Glutamatergic neuron (in vitro differentiated cells): ENCODE data around the gene DSC2. TPM values are rescaled to one million over a fixed set of nuclear protein-coding genes. Genes with fewer than 3 reads are reported as not detected.

Experiments used
- DNase-seq: peaks from one replicate; pipeline ENCODE4 v3.0.0; 2022
- H3K27ac Mint-ChIP-seq: one replicate; pipeline ENCODE4 v1.8.0; 2020; ENCODE audit warnings: mild to moderate bottlenecking, mixed read lengths, inconsistent platforms; ENCODE audit not compliant: unreplicated experiment
- H3K27me3 Mint-ChIP-seq: one replicate; pipeline ENCODE4 v1.8.0; 2020; ENCODE audit warnings: mild to moderate bottlenecking, moderate library complexity, mixed read lengths, inconsistent platforms; ENCODE audit not compliant: unreplicated experiment
- H3K36me3 Mint-ChIP-seq: one replicate; pipeline ENCODE4 v1.8.0; 2020; ENCODE audit warnings: mild to moderate bottlenecking, mixed read lengths, inconsistent platforms; ENCODE audit not compliant: unreplicated experiment
- H3K4me1 Mint-ChIP-seq: one replicate; pipeline ENCODE4 v1.8.0; 2020; ENCODE audit warnings: mild to moderate bottlenecking, low read depth, mixed read lengths, inconsistent platforms; ENCODE audit not compliant: unreplicated experiment
- H3K4me3 Mint-ChIP-seq: one replicate; pipeline ENCODE4 v1.8.0; 2020; ENCODE audit warnings: mild to moderate bottlenecking, mixed read lengths, inconsistent platforms; ENCODE audit not compliant: unreplicated experiment
- H3K9me3 Mint-ChIP-seq: one replicate; pipeline ENCODE4 v1.8.0; 2020; ENCODE audit warnings: mild to moderate bottlenecking, moderate library complexity, mixed read lengths, inconsistent platforms; ENCODE audit not compliant: unreplicated experiment
- total RNA-seq: library from RNA; stranded (reverse); fragmentation: NEBNext Ultra II Directional; extraction: Animal tissue kit (Norgen Biotek cat#: 25700); gene quantifications from one replicate; pipeline ENCODE4 v1.2.1, GENCODE V29; 2021; ENCODE audit not compliant: unreplicated experiment
- TF ChIP-seq, protein P1 (sequence below): fragments of 200-600 bp; sonication (generic); IDR thresholded peaks from one replicate; pipeline ENCODE4 v1.5.0; 2021; ENCODE audit not compliant: partially characterized antibody, unreplicated experiment

The DSC2 gene
- total RNA-seq, 1 donor from 2014 or later, result 31.4 TPM

DNA sequence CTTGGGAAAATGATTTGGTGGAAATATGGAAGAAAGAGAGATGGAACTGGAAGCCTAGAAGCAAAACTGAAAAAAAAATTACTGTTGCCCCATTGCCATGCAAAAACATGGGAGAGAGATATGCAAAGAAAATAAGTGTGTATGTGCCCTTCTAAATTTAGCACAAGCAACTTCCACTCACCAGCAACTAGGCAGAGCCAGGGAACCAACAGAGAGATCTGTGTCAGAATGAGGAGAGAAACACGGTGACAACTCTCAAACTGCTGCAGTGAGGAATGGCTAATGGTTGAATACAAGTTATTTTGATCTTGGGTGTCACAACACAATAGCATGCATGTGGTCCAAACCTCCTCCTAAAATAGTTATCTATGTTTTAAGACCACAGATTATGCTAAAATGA is 10.9 kb downstream of the DSC2 start:
- TF ChIP-seq, protein P1, sequence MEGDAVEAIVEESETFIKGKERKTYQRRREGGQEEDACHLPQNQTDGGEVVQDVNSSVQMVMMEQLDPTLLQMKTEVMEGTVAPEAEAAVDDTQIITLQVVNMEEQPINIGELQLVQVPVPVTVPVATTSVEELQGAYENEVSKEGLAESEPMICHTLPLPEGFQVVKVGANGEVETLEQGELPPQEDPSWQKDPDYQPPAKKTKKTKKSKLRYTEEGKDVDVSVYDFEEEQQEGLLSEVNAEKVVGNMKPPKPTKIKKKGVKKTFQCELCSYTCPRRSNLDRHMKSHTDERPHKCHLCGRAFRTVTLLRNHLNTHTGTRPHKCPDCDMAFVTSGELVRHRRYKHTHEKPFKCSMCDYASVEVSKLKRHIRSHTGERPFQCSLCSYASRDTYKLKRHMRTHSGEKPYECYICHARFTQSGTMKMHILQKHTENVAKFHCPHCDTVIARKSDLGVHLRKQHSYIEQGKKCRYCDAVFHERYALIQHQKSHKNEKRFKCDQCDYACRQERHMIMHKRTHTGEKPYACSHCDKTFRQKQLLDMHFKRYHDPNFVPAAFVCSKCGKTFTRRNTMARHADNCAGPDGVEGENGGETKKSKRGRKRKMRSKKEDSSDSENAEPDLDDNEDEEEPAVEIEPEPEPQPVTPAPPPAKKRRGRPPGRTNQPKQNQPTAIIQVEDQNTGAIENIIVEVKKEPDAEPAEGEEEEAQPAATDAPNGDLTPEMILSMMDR, result no peak
- DNase-seq, result no peak
- H3K36me3 Mint-ChIP-seq, result peaks cover 3% of the 10 kb centered on the region
- peaks cover 1% of the 10 kb centered on the region for H3K9me3 Mint-ChIP-seq
- H3K4me1 Mint-ChIP-seq, result peaks cover 3% of the 10 kb centered on the region
- no peak overlapping the region for H3K4me3 Mint-ChIP-seq
- no peak overlapping the region for H3K27ac Mint-ChIP-seq
- no peaks in the 10 kb centered on the region for H3K27me3 Mint-ChIP-seq

DNA sequence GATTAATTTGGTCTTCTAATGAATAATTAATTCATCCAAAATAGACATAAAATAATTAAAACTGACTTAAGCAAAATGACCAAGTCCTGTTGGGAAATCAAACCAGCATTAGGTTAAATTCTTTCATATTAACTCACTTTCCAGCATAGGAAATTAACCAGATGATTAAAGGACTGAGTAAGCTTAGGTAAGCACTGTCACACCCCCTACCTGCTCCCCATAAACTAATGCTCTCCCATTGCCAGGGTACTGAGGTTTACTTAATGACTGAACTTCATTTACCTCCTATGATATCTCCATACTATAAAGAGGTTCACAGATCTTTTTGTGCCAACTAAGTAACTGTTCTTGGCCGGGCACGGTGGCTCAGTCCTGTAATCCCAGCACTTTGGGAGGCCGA is 13.7 kb downstream of the DSC2 start:
- no peaks in the 10 kb centered on the region for H3K27me3 Mint-ChIP-seq
- no peaks in the 10 kb centered on the region for H3K4me1 Mint-ChIP-seq
- H3K27ac Mint-ChIP-seq, result no peak overlapping the region
- H3K36me3 Mint-ChIP-seq, result peaks cover 3% of the 10 kb centered on the region
- no peak for DNase-seq
- H3K4me3 Mint-ChIP-seq, result no peak overlapping the region
- no peaks in the 10 kb centered on the region for H3K9me3 Mint-ChIP-seq
- TF ChIP-seq, protein P1, result no peak

DNA sequence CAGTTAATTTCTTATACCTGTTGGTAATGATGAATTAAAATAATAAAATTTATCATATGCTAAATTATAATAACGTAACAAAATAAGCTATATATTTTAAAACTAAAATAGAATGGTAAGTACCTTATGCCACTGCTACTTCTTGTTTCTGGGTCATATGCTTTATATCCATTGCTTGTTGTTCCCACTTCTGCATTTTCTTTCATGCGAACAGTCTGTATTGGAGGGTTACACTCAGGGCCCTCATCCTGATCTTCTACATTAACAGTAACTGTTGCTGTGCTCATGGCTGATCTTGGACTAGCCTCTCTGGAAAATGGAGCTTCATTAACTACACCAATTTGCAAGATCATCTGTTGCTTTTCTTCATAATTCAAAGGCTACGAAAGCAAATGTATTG is 22.2 kb downstream of the DSC2 start:
- Mint-ChIP-seq H3K4me1 (no peaks in the 10 kb centered on the region), H3K36me3 (no peaks in the 10 kb centered on the region), H3K9me3 (no peaks in the 10 kb centered on the region), H3K4me3 (no peak overlapping the region), H3K27ac (no peak overlapping the region), H3K27me3 (no peaks in the 10 kb centered on the region)
- no peak for DNase-seq
- TF ChIP-seq, protein P1, result no peak

DNA sequence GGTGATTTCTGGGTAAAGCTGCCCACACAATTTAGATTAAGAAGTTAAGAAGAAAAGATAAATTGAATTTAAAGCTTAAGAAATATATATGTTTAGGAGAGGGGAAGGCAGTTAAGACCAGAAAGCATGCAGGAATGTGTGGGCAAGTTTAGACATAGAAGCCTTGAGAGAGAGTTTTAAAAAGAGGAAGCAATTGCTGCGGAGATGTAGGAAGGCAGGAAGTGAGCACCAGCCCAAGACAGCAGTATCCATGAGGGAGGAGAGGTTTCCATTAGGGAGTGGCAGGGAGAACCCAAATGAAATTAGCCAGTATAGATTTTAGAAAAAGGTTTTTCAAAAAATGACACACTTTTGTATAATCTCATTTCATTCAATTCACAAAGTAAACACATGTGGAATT is 24.3 kb downstream of the DSC2 start:
- peaks cover 4% of the 10 kb centered on the region for H3K36me3 Mint-ChIP-seq
- no peaks in the 10 kb centered on the region for H3K27me3 Mint-ChIP-seq
- H3K4me1 Mint-ChIP-seq, result no peaks in the 10 kb centered on the region
- no peak overlapping the region for H3K4me3 Mint-ChIP-seq
- TF ChIP-seq, protein P1, result no peak
- H3K27ac Mint-ChIP-seq, result no peak overlapping the region
- no peak for DNase-seq
- no peaks in the 10 kb centered on the region for H3K9me3 Mint-ChIP-seq

DNA sequence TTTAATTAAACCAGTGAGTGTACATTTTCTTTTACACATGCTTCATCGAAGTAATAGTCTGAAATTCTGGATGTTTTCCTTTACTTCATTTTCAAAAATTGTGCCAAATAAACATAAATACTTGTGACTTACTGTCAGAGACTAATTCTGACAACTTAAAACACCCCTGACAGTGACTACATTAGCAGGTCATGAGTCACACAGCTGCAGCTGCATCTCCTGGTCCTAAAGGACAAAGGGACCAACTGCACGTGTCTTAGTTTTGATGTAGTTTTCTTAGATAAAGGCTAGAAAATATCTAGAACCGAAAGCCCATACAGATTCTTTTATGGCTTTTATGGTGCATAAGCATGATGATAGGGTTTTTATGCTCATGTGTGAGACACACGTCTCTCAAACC is 30.0 kb downstream of the DSC2 start:
- Mint-ChIP-seq H3K9me3 (no peaks in the 10 kb centered on the region), H3K4me3 (no peak overlapping the region), H3K36me3 (peaks cover 4% of the 10 kb centered on the region), H3K4me1 (no peaks in the 10 kb centered on the region), H3K27ac (no peak overlapping the region), H3K27me3 (no peaks in the 10 kb centered on the region)
- DNase-seq, result no peak
- TF ChIP-seq, protein P1, result no peak
